HG03108 (cell line): Measurements from ENCODE around the gene EXOC8.

ENCODE experiments used
- ATAC-seq: cut with Tn5 transposase; IDR thresholded peaks from one replicate; pipeline ENCODE4 v1.9.1; 2021; ENCODE audit warnings: moderate library complexity; ENCODE audit not compliant: unreplicated experiment

Gene EXOC8, protein sequence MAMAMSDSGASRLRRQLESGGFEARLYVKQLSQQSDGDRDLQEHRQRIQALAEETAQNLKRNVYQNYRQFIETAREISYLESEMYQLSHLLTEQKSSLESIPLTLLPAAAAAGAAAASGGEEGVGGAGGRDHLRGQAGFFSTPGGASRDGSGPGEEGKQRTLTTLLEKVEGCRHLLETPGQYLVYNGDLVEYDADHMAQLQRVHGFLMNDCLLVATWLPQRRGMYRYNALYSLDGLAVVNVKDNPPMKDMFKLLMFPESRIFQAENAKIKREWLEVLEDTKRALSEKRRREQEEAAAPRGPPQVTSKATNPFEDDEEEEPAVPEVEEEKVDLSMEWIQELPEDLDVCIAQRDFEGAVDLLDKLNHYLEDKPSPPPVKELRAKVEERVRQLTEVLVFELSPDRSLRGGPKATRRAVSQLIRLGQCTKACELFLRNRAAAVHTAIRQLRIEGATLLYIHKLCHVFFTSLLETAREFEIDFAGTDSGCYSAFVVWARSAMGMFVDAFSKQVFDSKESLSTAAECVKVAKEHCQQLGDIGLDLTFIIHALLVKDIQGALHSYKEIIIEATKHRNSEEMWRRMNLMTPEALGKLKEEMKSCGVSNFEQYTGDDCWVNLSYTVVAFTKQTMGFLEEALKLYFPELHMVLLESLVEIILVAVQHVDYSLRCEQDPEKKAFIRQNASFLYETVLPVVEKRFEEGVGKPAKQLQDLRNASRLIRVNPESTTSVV

DNA sequence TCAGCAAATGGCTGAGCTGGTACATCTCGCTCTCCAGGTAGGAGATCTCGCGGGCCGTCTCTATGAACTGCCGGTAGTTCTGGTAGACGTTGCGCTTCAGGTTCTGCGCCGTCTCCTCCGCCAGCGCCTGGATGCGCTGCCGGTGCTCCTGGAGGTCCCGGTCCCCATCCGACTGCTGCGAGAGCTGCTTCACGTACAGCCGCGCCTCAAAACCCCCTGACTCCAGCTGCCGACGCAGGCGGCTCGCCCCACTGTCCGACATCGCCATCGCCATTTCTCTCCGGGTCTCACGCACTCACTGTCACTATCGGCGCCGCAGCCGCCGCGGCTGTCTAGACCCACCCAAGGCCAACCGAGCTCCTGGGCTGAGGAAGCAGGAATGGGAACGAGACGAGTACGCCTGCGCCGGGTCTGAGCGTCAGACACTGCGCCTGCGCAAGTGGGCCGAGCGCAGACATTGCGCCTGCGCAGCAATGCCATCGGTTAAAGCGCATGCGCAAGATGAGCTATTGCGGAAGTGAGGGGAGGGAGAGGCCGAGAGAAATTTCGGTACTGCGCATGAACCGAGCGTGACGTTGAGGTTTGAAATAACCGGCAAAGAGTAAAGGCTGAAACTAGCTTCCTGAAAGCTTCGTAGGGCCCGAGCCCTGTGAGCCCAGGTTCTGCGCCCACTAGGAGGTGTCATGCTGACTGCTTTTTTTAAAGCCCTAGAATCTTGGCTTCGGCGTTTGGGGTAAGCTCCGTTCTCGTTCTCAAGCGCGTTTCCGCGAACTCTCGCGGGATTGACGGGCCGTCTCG is at the start of gene EXOC8:
EXOC8 (minus strand) TSS at position 381 of the 798 bp plus-strand sequence; CDS start at position 274, 107 bp downstream.
- ATAC-seq: peak; percentile 68

DNA sequence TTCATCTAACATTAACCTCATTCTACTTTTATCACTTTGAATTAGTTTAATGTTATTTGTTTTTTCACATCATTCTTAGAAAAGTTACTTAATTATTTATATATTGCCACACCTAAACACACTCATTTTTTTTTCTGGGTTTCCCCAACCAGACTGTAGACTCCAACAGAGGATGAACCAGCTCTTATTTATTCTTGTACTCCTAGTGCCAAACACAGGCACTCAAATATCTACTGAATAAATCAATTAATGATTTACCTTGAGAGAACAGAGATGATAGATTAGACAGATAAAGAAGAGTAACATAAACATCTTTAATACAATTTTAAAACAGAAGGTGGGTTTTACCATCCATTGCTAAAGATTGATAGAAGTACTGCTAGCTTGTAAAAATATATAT is 48.8 kb upstream of the EXOC8 start:
- ATAC-seq: no peak

DNA sequence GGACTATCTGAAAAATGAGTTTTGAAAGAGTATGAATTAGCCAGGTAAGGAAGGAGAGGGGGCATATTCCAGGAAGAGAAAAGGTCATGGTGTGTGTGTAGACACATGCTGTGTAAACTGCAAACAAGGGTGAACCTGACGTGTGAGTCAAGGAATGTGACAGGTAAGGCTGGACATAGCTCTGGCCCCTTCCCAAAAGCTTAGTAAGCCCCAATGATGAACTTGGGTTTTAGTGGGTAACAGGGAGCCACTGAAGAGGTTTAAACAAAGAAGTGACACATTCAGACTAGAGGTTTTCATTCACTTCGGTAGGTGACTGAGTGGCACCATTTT is 47.7 kb upstream of the EXOC8 start:
- ATAC-seq: no peak

DNA sequence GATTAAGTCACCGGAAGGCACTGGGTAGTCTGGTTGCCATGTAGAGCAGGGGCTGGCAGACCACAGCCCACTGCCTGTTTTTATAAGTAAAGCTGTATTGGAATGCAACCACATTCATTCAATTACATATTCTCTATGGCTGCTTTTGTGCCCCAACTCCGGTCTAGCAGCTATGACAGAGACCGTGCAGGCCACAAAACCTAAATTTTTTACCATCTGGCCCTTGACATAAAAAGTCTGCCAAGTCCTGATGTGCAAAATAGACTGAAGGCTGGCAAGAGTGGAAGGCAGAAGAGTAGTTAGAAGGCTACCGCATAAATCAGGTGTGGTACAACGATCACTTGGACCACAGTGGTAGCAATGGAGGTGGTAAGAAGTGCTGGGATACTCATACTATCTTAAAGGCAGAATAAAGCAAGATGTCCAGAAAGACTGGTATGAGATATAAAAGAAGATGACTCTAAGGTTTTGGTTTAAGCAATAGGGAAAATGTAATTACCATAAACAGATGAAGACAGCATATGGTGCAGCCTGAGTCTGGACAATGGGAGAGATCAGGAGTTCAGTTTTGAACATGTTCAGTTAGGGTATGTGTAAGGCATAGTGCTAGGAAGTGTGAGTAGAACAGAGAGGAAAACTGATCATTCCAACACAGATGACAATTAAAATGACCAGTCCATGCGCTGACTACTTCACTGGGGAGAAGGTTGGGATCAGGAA is 47.2 kb upstream of the EXOC8 start:
- no peak for ATAC-seq

DNA sequence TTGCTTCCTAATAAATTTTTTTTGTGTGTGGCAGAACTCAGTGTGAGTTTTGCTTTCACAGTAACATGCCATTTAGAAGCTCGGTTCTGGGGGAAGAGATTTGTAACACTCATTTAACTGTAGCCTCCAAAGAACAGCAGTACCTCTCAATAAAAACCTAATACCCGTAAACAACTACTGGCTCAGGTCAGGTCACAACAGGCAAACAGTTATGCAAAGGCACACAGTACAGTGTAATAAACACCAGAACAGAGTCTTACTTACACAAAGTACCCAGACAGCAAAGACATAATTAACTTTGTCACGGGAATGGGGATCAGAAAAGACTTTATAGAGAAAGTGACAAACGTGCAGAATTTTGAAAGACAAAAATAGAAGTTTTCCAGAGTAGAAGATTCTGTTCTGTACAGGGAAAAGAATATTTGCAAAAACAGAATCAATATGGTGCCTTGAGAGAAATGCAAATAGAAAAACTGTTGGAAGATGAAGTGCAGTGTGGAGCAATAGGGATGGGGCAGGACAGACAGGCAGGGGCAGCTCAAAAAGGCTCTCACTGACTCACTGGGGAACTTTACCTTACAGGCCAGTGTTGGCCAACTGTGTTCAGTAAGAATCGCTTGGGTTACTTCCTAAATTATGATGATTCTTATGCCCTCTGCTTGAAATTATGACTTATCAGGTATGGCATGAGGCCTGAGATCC is 45.7 kb upstream of the EXOC8 start:
- no peak for ATAC-seq

DNA sequence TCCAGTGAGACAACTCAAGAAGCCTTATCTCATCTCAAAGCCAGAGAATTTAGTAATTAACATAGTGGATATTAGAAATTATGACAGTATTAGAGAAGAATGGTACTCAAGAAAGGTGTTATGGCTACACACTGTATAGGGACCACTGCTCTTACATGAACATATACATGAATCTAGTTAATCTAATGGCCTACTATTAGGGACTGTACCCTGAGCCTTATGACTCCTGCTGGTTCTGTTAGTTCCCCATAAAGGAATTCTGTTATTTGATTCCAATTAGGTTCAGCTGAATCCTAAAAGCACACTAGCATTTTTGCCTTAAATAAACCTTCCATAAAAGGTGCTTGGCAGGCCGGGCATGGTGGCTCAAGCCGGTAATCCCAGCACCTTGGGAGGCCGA is 44.8 kb upstream of the EXOC8 start:
- ATAC-seq: no peak

DNA sequence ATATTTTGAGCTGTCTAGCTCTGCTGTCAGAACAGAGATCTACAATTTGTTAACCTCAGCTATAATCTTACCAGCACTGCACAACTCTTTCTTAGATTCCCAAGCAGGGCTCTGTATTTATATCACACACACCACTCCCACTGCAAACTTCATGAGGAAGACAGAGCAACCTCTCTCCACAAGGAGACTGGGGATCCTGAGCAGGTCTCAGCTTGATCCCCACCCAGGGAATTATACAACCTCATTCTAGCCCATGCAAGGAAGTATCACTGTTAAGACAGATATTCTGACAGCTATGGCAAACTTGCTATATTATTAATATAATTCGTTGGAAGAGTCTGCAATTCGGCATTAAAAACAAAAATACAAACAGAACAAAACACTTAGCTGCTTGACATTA is 44.1 kb upstream of the EXOC8 start:
- ATAC-seq: no peak

DNA sequence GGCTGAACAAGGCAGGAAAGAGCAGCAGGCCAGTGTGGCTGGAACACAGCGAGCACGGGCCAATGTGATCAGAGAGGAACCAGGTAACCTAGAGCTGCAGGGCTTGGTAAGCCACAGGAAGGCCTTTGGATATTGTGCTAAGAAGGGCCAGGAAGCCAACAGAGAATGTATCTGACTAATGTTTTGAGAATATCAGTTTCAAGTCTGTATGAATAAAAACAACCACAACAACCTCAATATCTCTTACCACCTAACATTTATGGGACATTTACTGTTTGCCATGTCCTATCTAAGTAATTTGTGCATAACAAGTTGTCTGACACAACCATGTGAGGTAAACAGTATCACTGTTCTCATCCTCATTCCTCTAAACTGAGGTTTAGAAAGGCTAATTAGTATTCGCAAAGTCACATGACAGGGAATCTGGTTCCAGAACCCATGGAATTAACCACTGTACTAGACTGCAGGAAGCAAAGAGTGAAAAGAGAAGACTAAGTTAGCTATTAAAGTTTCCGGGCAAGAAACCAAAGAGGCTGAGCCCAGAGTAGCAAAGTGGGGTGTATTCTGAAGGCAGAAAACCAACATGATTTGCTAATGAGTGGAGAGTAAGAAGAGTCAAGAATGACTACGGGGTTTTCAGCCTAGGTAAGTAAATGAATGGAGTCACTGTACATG is 39.4 kb upstream of the EXOC8 start:
- ATAC-seq: peak; percentile 71

DNA sequence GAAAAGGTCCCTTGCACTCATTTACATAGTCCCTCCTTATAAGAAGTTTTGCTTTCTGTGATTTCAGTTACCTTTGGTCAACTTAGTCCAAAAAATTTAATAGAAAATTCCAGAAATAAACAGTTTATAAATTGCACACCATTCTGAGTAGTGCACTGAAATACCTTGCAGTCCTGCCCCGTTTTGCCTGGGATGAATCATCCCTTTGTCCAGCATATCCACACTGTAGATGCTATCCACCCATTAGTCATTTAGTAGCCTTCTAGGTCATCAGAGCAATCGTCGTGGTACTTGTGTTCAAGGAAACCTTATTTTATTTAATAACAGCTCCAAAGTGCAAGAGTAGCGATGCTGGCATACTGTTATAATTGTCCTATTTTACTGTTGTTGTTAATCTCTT is 38.4 kb upstream of the EXOC8 start:
- no peak for ATAC-seq

DNA sequence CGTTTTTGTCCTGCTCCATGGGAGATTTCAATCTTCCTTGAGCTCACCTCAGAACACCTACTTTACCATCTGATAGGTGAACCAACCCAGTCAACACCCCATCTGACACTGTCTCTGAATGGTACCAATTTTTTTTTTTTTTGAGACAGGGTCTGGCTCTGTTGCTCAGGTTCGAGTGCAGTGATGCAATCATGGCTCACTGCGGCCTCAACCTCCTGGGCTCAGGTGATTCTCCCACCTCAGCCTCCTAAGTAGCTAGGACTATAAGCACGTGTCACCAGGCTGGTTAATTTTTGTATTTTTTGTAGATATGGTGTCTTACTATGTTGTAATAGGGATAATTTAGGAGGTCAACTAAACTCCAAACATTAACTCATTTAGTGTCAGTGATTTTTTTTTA is 36.7 kb upstream of the EXOC8 start:
- no peak for ATAC-seq

DNA sequence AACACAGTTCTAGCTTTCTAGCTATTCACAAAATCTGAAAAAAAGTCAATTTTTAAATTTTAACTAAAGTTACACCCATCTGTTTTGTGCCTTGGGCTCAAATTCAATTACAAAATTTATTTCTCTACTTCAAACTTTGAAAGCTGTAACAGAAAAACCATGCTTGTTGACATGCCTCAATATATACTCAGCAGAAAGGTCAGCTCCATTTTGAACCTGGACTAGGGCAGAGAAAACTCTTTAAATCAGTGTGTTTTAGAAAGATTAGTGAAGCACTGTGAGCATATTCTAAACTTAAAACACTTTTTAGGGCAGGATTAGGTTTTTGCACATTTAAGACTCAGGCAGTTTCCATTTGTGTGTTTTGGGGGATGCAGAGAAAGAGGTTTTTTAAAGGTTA is 34.8 kb upstream of the EXOC8 start:
- no peak for ATAC-seq

DNA sequence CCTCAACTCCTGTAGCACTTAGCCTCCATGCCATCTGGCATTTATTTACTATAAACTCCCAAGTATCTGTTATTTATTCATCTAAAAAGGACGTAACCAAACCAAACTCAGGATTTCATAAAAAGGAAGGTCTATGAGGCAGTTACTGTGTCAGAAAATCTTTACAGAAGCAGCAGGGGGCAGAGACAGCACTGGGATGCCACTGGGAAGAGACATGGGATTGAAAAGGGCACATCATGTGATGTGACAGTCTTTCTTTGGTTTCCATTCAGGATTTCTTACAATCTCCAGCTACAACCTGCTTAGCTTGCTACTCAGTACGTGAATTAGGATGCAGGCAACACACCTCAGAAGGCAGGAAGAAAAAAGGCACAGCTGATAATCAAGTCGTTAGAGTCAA is 31.6 kb upstream of the EXOC8 start:
- no peak for ATAC-seq

DNA sequence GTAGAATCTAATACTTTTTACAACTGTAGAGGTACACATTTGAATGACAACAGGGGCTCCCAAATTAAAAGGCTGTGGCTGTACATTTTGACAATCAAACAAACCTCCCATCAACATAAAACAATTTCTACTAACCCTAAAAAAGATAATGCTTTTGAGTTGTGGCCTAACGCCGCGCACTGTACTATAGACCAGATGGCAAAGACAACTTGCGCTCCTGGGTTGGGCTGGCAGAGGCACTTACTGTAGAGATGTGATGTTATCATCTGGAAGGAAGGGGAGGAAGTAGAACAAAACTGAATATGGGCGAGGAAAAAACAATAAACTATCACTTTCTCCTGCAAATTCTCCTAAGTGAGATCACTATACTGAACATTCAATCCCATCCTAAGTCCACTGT is 26.5 kb upstream of the EXOC8 start:
- ATAC-seq: no peak

DNA sequence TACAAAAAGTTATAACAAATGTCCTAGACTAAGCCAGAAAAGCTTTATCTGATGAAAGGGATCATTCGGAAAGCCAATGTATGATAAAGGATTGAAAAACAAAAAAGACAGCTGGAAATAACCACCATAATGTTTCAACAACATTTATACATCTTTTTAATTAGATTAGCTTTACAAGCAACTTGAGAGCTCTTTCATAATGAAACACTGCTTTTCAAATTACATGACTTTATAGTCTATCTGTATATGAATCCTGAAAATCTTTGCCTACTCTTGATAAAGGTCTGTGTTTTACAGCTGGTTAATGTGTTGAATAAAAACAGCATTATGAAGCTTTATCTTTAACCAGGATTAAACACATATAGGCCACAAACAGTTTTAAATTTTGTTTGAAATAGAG is 26.0 kb upstream of the EXOC8 start:
- ATAC-seq: no peak

DNA sequence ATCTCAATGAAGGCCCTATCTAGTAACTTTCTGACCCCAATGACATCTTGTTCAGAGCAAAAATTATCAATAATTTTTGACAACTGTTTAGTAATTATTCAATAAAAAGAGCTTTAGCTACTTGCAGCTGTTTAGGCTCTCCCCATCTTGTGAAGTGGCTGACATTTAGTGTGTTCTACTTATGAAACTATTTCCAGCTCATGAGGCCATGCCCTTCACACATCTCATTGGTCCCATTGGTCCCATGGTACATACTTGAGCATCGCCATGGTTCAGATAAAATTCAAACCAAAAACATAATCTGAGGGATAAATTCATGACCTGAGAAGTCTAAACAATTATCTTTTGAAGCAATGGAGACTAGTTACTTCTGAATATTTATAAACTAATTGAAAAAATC is 24.7 kb upstream of the EXOC8 start:
- ATAC-seq: no peak

DNA sequence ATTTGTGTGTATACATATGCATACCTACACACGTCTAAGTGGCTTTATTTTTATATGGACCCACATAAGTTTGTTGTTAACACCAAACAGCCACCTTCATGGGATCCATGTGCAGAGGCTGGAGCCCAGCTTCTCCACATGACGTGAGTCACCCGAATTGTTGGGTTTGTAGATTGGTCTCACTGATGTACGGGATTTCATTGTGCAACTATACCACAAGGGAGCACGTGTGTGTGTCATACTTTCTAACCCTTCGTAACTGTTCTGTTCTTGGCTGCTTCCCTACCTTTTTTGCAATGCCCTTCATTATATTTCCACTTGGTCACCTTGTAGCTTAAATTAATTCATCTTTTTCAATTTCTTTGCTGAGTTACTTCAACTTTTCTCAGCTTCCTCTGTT is 21.5 kb upstream of the EXOC8 start:
- ATAC-seq: no peak

DNA sequence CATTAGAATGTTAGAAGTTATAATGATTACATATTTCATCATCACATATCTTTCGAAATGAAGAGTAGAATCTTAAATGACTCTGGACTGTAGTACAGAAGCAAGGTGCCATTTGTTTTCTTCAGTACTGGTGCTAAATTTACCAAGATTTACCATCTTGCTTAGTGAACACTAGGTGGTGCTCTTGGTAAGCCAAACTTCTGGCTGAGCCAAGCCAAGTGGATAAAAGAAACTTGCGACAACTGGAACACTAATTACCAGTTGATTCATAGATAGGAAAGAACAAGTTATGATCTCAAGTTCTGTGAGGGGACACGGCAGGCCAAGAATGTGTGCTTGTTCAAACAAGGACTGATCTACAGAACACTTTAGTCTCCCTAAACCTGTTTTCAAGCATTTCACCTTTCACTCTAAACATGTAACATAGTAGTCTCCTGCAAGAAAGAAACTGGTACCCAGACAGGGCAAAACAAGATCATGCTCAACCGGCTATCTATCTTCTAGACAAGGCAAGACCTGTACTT is 20.2 kb upstream of the EXOC8 start:
- ATAC-seq: no peak

DNA sequence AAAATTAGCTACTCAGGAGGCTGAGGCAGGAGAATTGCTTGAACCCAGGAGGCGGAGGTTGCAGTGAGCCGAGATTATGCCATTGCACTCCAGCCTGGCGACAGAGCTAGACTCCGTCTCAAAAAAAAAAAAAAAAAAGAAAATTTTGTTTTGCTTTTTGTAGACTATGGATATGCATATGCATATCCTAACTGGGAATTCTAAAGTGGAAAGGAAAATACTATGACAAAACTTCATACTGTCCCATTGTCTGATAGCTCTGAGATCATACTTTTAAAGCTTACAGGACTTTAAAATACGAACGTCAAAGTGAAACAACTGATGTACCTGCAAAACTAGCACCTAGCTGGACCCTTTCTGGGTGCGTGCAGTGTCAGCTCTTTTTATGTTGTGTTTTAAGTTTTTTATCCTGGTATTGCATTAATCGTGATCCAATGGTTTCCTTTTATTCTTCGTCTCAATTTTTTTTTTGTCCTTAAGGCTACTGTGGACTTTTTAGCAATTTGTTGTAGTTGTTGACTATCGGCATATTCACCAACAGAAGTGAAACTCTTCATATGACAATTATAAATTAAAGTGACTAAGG is 19.6 kb upstream of the EXOC8 start:
- ATAC-seq: no peak

DNA sequence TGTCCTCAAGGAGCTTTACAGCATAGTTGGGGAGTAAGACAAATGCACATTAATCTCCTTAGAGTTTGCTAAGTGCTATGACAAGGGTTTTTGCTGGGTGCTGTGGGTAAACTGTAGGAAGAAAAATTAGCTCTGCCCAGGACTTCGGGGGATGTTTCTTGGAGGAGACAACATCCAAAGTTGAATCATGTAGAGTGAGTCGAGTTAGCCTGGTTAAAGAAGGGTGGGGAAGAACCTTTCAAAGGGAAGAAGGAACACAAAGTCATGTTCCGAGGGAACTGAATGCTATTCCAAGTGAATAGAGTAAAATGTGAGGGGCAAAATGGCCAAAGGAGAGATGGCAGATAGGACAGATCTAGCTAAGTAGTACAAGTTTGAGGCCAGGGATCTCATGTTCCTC is 17.5 kb upstream of the EXOC8 start:
- no peak for ATAC-seq
